22Rv1 (cell line): Measurements from ENCODE around the gene ST3GAL6.

ENCODE experiments used
- CTCF ChIP-seq: fragments of 450-650 bp; IDR thresholded peaks from 2 replicates; pipeline ENCODE4 v1.5.1; 2017; ENCODE audit warnings: mild to moderate bottlenecking
- ZFX ChIP-seq: fragments of 450-650 bp; IDR thresholded peaks from 2 replicates; pipeline ENCODE4 v1.6.1; 2017; ENCODE audit warnings: antibody characterized with exemption, borderline replicate concordance

GRCh38 chr3:98821063-98821462 lies 57.9 kb downstream of the ST3GAL6 start:
- TF ChIP-seq CTCF (no peak), ZFX (no peak)
